ENCODE results near the gene KATNIP. TPM values are rescaled to one million over a fixed set of nuclear protein-coding genes. Genes with fewer than 3 reads are reported as not detected.

The KATNIP gene
- total RNA-seq, 1 donor from 2014 or later = 26.2 TPM

DNA sequence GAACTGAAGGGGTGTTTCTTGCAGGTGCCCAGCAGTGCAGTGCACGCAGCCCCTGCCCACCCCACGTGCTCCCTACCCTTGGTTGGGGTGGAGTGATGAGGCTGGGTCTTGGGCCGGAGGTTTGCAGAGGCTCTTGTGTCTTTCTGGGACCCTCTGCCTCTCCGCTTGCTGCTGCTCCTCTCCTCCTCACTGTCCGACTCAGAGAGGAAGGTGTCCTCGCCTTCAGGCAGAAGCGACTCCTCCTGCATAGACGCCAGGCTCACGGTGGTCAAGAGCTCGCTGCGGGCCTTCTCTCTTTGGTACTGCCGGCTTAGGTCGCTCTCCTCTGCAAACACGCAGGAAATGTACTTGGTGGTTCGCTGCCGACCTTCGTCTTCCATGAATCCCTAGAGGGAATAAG, 43.2 kb upstream of the KATNIP start:
- Mint-ChIP-seq H3K4me1 (ENCODE audit: unreplicated experiment) (no peaks in the 10 kb centered on the region), H3K27ac (ENCODE audit: unreplicated experiment) (no peak overlapping the region), H3K36me3 (ENCODE audit: low read depth, unreplicated experiment) (peaks cover 60% of the 10 kb centered on the region), H3K4me3 (ENCODE audit: unreplicated experiment) (no peak overlapping the region), H3K9me3 (ENCODE audit: unreplicated experiment) (no peaks in the 10 kb centered on the region), H3K27me3 (ENCODE audit: unreplicated experiment) (peaks cover 3% of the 10 kb centered on the region)
- no peak for TF ChIP-seq CTCF (IDR thresholded peaks at IDR 0.05; ENCODE audit: unreplicated experiment)
- DNase-seq (ENCODE audit: low spot score) = no peak

DNA sequence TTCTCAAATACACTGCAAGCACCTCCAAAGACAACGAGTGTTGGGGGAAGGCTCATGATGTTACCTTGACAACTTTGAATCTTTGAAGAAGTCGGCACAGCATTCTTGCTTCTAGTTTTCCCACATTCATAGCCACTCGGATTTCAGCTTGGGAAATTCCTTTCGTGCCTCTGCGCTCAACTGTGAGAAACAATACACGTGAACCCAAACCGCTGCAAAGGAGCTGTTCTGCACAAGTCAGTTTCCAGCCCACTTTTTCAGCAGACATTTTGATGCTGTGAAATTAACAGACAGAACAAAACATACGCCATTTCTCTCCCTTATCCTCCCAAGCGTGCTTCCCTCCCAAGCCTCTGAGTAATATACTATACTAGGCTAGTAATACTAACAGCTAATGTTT, 41.5 kb upstream of the KATNIP start:
- peaks cover 3% of the 10 kb centered on the region for H3K27me3 Mint-ChIP-seq (ENCODE audit: unreplicated experiment)
- no peaks in the 10 kb centered on the region for H3K9me3 Mint-ChIP-seq (ENCODE audit: unreplicated experiment)

DNA sequence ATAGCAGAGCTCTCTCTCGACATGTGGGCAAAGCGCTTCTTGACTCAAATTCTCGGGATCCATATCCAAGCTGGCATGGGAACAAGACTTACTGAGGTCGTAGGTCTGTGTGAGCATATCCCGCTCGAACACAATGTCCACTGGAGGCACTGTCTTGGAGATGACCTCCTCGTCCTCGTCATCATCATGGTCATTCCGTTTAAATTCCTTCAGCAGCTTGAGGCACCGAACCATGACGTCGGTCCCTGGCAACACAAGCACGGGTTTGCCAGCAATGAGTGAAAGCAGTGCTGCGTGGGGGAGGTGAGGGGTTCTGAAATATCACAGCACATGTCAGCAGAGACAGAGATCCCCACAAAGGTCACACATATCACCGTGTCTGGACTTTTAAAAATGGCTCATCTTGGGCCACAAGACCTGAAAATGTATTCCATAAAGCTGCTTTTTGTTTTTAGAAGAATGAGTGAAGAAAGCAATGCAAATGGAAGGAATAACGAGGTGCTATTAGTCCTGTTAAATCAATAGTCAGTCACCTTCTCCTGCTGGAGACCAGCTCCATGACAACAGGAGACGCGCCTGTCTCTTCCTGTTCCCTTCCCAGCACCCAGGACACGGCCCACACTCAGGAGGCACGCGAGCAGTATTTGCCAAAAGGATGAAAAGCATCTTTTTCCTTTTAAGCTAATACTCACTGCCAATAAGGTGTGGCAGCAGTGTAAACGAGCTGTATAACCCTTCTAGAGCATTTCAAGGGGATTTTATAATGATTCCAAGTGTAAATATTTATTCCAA, 38.1 kb upstream of the KATNIP start:
- Mint-ChIP-seq H3K36me3 (ENCODE audit: low read depth, unreplicated experiment) (peaks cover 46% of the 10 kb centered on the region), H3K9me3 (ENCODE audit: unreplicated experiment) (no peaks in the 10 kb centered on the region), H3K4me1 (ENCODE audit: unreplicated experiment) (no peaks in the 10 kb centered on the region), H3K27ac (ENCODE audit: unreplicated experiment) (no peak overlapping the region), H3K27me3 (ENCODE audit: unreplicated experiment) (peaks cover 5% of the 10 kb centered on the region), H3K4me3 (ENCODE audit: unreplicated experiment) (peak overlapping the region; percentile 52)
- DNase-seq (ENCODE audit: low spot score) = no peak
- TF ChIP-seq CTCF (IDR thresholded peaks at IDR 0.05; ENCODE audit: unreplicated experiment) = no peak

More for the DNA sequence above, 41.5 kb upstream of the KATNIP start:
- peak overlapping the region; percentile 3 for H3K27ac Mint-ChIP-seq (ENCODE audit: unreplicated experiment)
- TF ChIP-seq CTCF (IDR thresholded peaks at IDR 0.05; ENCODE audit: unreplicated experiment) = no peak
- DNase-seq (ENCODE audit: low spot score) = no peak
- H3K36me3 Mint-ChIP-seq (ENCODE audit: low read depth, unreplicated experiment) = peaks cover 64% of the 10 kb centered on the region
- H3K4me3 Mint-ChIP-seq (ENCODE audit: unreplicated experiment) = no peak overlapping the region
- no peaks in the 10 kb centered on the region for H3K4me1 Mint-ChIP-seq (ENCODE audit: unreplicated experiment)

- Mint-ChIP-seq H3K4me3 (ENCODE audit: unreplicated experiment) (no peak overlapping the region), H3K27me3 (ENCODE audit: unreplicated experiment) (peaks cover 2% of the 10 kb centered on the region), H3K27ac (ENCODE audit: unreplicated experiment) (no peak overlapping the region), H3K4me1 (ENCODE audit: unreplicated experiment) (no peaks in the 10 kb centered on the region), H3K36me3 (ENCODE audit: low read depth, unreplicated experiment) (peaks cover 54% of the 10 kb centered on the region), H3K9me3 (ENCODE audit: unreplicated experiment) (no peaks in the 10 kb centered on the region)
- no peak for TF ChIP-seq CTCF (IDR thresholded peaks at IDR 0.05; ENCODE audit: unreplicated experiment)
- no peak for DNase-seq (ENCODE audit: low spot score)
Measured at GRCh38 chr16:27514806-27515205, 35.1 kb upstream of the KATNIP start.

DNA sequence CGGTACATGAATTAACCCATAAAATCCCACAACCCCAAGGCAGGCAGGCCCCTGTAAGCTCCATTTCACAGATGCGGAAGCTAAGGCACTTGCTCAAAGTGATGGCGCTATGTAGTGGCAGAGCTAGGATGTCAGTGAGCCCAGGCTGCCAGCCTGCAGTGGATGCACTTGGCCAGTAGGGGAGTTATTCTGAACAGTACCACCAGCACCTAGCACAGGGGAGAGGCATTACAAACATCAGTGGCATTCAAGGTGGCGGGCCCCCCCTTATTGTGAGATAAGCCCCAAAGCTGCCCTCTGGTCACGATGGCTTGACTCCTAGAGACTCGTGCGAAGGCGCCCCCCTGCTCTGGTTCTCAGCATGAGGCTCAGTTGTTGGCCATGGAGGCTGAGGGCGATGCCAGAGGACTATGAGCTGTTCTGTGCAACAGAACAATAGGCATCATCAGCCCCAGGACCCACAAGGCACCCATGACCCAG, 34.0 kb upstream of the KATNIP start:
- Mint-ChIP-seq H3K36me3 (ENCODE audit: low read depth, unreplicated experiment) (peaks cover 52% of the 10 kb centered on the region), H3K4me3 (ENCODE audit: unreplicated experiment) (no peak overlapping the region), H3K27ac (ENCODE audit: unreplicated experiment) (no peak overlapping the region), H3K4me1 (ENCODE audit: unreplicated experiment) (no peaks in the 10 kb centered on the region), H3K27me3 (ENCODE audit: unreplicated experiment) (peaks cover 2% of the 10 kb centered on the region), H3K9me3 (ENCODE audit: unreplicated experiment) (no peaks in the 10 kb centered on the region)
- peak; percentile 55 for DNase-seq (ENCODE audit: low spot score)
- peak; percentile 85 for TF ChIP-seq CTCF (IDR thresholded peaks at IDR 0.05; ENCODE audit: unreplicated experiment)

Data from endothelial cell (in vitro differentiated cells).